CD14-positive monocyte (primary cell): Measurements from ENCODE around the gene ZNF624. TPM values are rescaled to one million over a fixed set of nuclear protein-coding genes. Genes with fewer than 3 reads are reported as not detected.
A peak's percentile ranks its signal among the peaks of the same experiment; 100 is the strongest.
"Not testable (repeated sequence)": the region's sequence is repeated elsewhere in the genome, so short reads cannot be mapped to it uniquely, and the experiment has no call there.

Source experiments
- DNase-seq, 3 donors: peaks; one replicate each; pipeline ENCODE4 v3.0.0-alpha.2; 2011 to 2022
- H2AFZ ChIP-seq: 2 replicates; pipeline ENCODE4 v1.6.0; 2012; ENCODE audit warnings: mild to moderate bottlenecking, low read depth, low read length, inconsistent platforms; ENCODE audit not compliant: insufficient read depth, poor library complexity, severe bottlenecking
- H3K27ac ChIP-seq, 2 donors: 1 replicate in 1 of 2; 2 replicates in 1 of 2; pipeline ENCODE4 v1.5.1; 2012 to 2013; ENCODE audit warnings: low read length in 2 of 2, control low read depth in 1 of 2, inconsistent platforms in 1 of 2, low read depth in 1 of 2, mild to moderate bottlenecking in 1 of 2
- H3K27me3 ChIP-seq, 2 donors: one replicate each; pipeline versions ENCODE4 v1.6.0 to v1.6.1; 2011 to 2013; ENCODE audit warnings: low read length in 2 of 2; ENCODE audit not compliant: control insufficient read depth in 2 of 2, insufficient read depth in 2 of 2
- H3K36me3 ChIP-seq, 2 donors: replicated peaks in 1 of 2; 1 replicate in 1 of 2; 2 replicates in 1 of 2; pipeline versions ENCODE4 v1.5.1 to v1.6.1; 2012 to 2013; ENCODE audit warnings: low read length in 2 of 2, control low read depth in 1 of 2, inconsistent platforms in 1 of 2, mild to moderate bottlenecking in 1 of 2; ENCODE audit not compliant: insufficient read depth in 2 of 2, control insufficient read depth in 1 of 2
- H3K4me1 ChIP-seq, 2 donors: 1 replicate in 1 of 2; 2 replicates in 1 of 2; pipeline versions ENCODE4 v1.5.1 to v1.6.1; 2012 to 2013; ENCODE audit warnings: low read length in 2 of 2, control low read depth in 1 of 2, inconsistent platforms in 1 of 2, mild to moderate bottlenecking in 1 of 2, moderate library complexity in 1 of 2; ENCODE audit not compliant: insufficient read depth in 2 of 2, control insufficient read depth in 1 of 2
- H3K4me2 ChIP-seq: replicated peaks from 2 replicates; pipeline ENCODE3; 2012; ENCODE audit warnings: low read length, moderate library complexity, mild to moderate bottlenecking; ENCODE audit not compliant: poor library complexity, severe bottlenecking; ENCODE audit errors: extremely low read depth
- H3K4me3 ChIP-seq, 3 experiments: fragments of 200-600 bp in 1 of 3; sonication (generic) in 1 of 3; replicated peaks in 1 of 3; 1 replicate in 2 of 3; 2 replicates in 1 of 3; pipeline ENCODE4 v1.5.1; 2011 to 2013; ENCODE audit warnings: low read length in 3 of 3, mild to moderate bottlenecking in 3 of 3, control low read depth in 2 of 3, low read depth in 2 of 3, inconsistent platforms in 1 of 3, moderate library complexity in 1 of 3
- H3K79me2 ChIP-seq: 2 replicates; pipeline ENCODE4 v1.6.0; 2012; ENCODE audit warnings: mild to moderate bottlenecking, control low read depth, inconsistent platforms, low read length, moderate library complexity; ENCODE audit not compliant: insufficient read depth
- H3K9ac ChIP-seq: 2 replicates; pipeline ENCODE4 v1.6.0; 2017; ENCODE audit warnings: low read length, mild to moderate bottlenecking; ENCODE audit not compliant: insufficient read depth, poor library complexity, severe bottlenecking
- H3K9me3 ChIP-seq, 2 donors: replicated peaks in 1 of 2; 1 replicate in 1 of 2; 2 replicates in 1 of 2; pipeline versions ENCODE4 v1.5.1 to v1.6.1; 2012 to 2013; ENCODE audit warnings: low read length in 2 of 2, control low read depth in 1 of 2; ENCODE audit not compliant: control insufficient read depth in 1 of 2, insufficient read depth in 1 of 2
- H4K20me1 ChIP-seq: 2 replicates; pipeline ENCODE4 v1.6.0; 2012; ENCODE audit warnings: mild to moderate bottlenecking, low read length, control low read depth, moderate library complexity; ENCODE audit not compliant: insufficient read depth
- H3K27ac Mint-ChIP-seq, 7 donors: one replicate each; pipeline ENCODE4 v1.8.0; 2020; ENCODE audit warnings: mild to moderate bottlenecking in 7 of 7, mixed read lengths in 7 of 7, moderate library complexity in 6 of 7, inconsistent platforms in 2 of 7
- H3K27me3 Mint-ChIP-seq, 3 donors: one replicate each; pipeline ENCODE4 v1.8.0; 2021 to 2022; ENCODE audit warnings: low read depth in 3 of 3, mild to moderate bottlenecking in 3 of 3, mixed read lengths in 3 of 3, moderate library complexity in 3 of 3, inconsistent platforms in 1 of 3
- H3K36me3 Mint-ChIP-seq, 2 donors: one replicate each; pipeline ENCODE4 v1.8.0; 2020; ENCODE audit warnings: mixed read lengths in 2 of 2, inconsistent platforms in 1 of 2, mild to moderate bottlenecking in 1 of 2
- H3K4me1 Mint-ChIP-seq: one replicate; pipeline ENCODE4 v1.8.0; 2020; ENCODE audit warnings: mild to moderate bottlenecking, mixed read lengths
- H3K4me3 Mint-ChIP-seq, 2 donors: one replicate each; pipeline ENCODE4 v1.8.0; 2020; ENCODE audit warnings: mild to moderate bottlenecking in 2 of 2, mixed read lengths in 2 of 2, moderate library complexity in 1 of 2
- H3K9me3 Mint-ChIP-seq, 7 donors: one replicate each; pipeline ENCODE4 v1.8.0; 2020 to 2022; ENCODE audit warnings: mixed read lengths in 7 of 7, mild to moderate bottlenecking in 6 of 7, moderate library complexity in 6 of 7, inconsistent platforms in 2 of 7
- CTCF ChIP-seq: fragments of 200-600 bp; IDR thresholded peaks from one replicate; pipeline ENCODE4 v1.8.0; 2022; ENCODE audit warnings: antibody characterized with exemption, mild to moderate bottlenecking
- WGBS: methylation state at CpG from one replicate; pipeline ENCODE4 v1.1.5; 2013; ENCODE audit warnings: missing lambda C conversion rate; ENCODE audit not compliant: insufficient coverage; 5-methylcytosine and 5-hydroxymethylcytosine counted together
- intact Hi-C, 2 donors: fragments of 100-400 bp; cut with micrococcal nuclease; formaldehyde crosslinking; loops; one replicate each; pipeline versions ENCODE4 v1.15.0 to v1.15.1; 2023
- polyA plus RNA-seq, 3 donors: library from polyadenylated mRNA; depleted of rRNA in 1 of 3; unstranded in 2 of 3; stranded (reverse) in 1 of 3; fragments of 300-500 nt in 2 of 3; fragments of >200 nt in 1 of 3; fragmentation: Illumina TruSeq in 2 of 3; gene quantifications; 1 replicate in 2 of 3; 2 replicates in 1 of 3; pipeline ENCODE4 v1.2.3, GENCODE V29; 2012 to 2021

Gene ZNF624
- polyA plus RNA-seq, 3 donors = 0.45 to 3.2 (median 0.68) TPM

DNA sequence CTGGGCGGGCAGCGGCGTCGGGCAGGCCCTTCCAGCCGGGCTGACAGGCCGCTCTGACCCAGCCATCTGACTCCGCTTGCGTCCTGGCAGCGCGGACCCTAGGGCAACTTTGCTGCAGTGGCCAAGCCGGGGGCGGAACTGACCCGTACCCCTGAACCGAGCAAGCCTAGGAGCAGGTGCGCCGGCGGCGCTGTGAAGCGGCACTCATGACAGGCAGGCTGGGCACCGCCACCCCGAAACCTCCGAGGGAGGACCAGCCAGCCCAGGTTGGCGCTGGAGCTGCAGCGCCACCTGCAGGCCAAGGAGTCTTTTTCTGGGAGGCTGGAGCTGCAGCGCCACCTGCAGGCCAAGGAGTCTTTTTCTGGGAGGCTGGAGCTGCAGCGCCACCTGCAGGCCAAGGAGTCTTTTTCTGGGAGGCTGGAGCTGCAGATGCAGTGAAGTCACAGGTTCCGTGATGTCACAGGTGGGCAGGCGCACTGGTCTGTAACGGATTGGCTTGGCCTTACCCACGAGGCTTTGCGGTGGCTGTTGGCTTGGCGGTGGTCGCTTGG lies 36.2 kb upstream of the ZNF624 start, which contains the start of gene CCDC144A:
Gene CCDC144A (plus strand): TSS at position 511 of the 551 bp plus-strand sequence. CDS start 160 bp downstream, outside the sequence.
- H3K79me2 ChIP-seq, H3K27me3 ChIP-seq, H3K9me3 ChIP-seq, H4K20me1 ChIP-seq, H3K4me1 Mint-ChIP-seq, H3K36me3 Mint-ChIP-seq, H3K36me3 ChIP-seq, H3K4me1 ChIP-seq, H3K4me3 Mint-ChIP-seq, H3K4me2 ChIP-seq, H3K9ac ChIP-seq, H3K4me3 ChIP-seq, H3K27ac ChIP-seq, H2AFZ ChIP-seq, intact Hi-C loops: not testable (repeated sequence)
- DNase-seq = peak in 1 of 3 donors; percentile 31
- peaks cover 6 to 14% (median 6%) of the 10 kb centered on the region in 3 donors for H3K27me3 Mint-ChIP-seq
- peak; percentile 78 for TF ChIP-seq CTCF
- H3K9me3 Mint-ChIP-seq = peaks cover 4 to 16% (median 10%) of the 10 kb centered on the region in 7 donors
- H3K27ac Mint-ChIP-seq = peak within 1 kb of the TSS in 2 of 7 donors; percentile 11 to 26
- 83% methylated on average over 29 of the region's 33 CpGs for WGBS

DNA sequence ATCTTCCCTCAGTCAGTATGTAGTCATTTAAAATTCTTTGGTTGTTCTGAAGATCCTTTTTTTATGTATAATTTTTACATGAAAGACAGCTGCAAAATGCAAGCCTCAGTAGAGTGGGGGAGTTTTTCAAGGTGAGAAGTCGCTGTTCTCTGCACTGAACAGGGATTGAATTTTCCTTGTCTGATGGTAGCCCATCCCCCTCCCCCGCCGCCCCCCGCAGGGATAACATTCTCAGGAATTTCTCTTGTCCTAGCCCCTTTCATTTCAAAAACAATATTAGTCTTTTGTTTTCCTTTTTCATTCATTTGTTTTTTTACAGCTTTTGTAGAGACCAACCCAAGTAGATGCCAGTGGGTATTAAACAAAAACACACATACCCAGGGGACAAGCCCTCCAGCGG lies 33.5 kb upstream of the ZNF624 start:
- peaks cover 4 to 21% of the 10 kb centered on the region in 2 donors for H3K27me3 ChIP-seq
- H3K4me3 Mint-ChIP-seq, DNase-seq, H3K27ac Mint-ChIP-seq, H3K79me2 ChIP-seq, H3K4me3 ChIP-seq, H3K4me1 Mint-ChIP-seq, H3K36me3 Mint-ChIP-seq, H3K27ac ChIP-seq, H4K20me1 ChIP-seq, H3K9me3 ChIP-seq, H3K36me3 ChIP-seq, H3K9ac ChIP-seq, intact Hi-C loops, H2AFZ ChIP-seq, H3K4me2 ChIP-seq, H3K4me1 ChIP-seq: not testable (repeated sequence)
- Mint-ChIP-seq H3K27me3 (peaks cover 23 to 37% (median 24%) of the 10 kb centered on the region in 3 donors), H3K9me3 (peaks cover 8 to 20% (median 10%) of the 10 kb centered on the region in 7 donors)
- 50% methylated on average over 2 of the region's 5 CpGs for WGBS

DNA sequence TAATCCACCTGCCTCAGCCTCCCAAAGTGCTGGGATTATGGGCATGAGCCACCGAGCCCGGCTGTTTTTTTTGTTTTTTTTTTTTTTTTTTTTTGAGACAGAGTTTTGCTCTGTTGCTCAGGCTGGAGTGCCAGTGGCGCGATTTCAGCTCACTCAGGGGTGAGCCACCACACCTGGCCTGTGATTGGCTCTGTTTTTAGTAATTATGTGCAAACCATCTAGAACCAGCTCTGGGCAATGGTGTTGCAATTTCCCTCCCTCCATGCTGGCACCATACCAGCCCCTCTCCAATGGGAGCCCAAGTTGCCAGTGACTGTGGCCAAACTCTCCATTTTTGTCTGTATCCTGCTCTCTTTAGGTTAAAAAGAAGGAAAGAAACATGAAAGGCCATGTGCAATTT lies 32.4 kb upstream of the ZNF624 start:
- not testable (repeated sequence) for H3K27ac Mint-ChIP-seq

More for the DNA sequence above, 32.4 kb upstream of the ZNF624 start:
- H3K79me2 ChIP-seq, H3K9ac ChIP-seq, H4K20me1 ChIP-seq, DNase-seq, H2AFZ ChIP-seq, H3K9me3 ChIP-seq, H3K4me2 ChIP-seq, H3K36me3 Mint-ChIP-seq, intact Hi-C loops, H3K27ac ChIP-seq, H3K4me3 ChIP-seq, H3K4me1 ChIP-seq, H3K4me3 Mint-ChIP-seq, H3K4me1 Mint-ChIP-seq, H3K36me3 ChIP-seq: not testable (repeated sequence)
- peaks cover 4 to 27% of the 10 kb centered on the region in 2 donors for H3K27me3 ChIP-seq
- peaks cover 29 to 46% (median 31%) of the 10 kb centered on the region in 3 donors for H3K27me3 Mint-ChIP-seq
- peaks cover 8 to 20% (median 10%) of the 10 kb centered on the region in 7 donors for H3K9me3 Mint-ChIP-seq
- whole genome bisulfite sequencing = no CpG with 5 or more reads among the region's 4 CpGs
